GM18951 (cell line): ENCODE data around the gene CCDC86.
"Not testable (repeated sequence)": the region's sequence is repeated elsewhere in the genome, so short reads cannot be mapped to it uniquely, and the experiment has no call there.

ENCODE experiments used
- POLR2A ChIP-seq: IDR thresholded peaks from 4 replicates; pipeline ENCODE4 v1.6.1; 2011; ENCODE audit warnings: mild to moderate bottlenecking; ENCODE audit not compliant: insufficient read length, insufficient read depth; ENCODE audit errors: extremely low read depth
- in situ Hi-C: fragments of 300-500 bp; cut with MboI; formaldehyde crosslinking; loops from one replicate; pipeline ENCODE4 v1.12.0; 2022; ENCODE audit warnings: low sequenced_read_pairs, mixed read lengths, inconsistent platforms; ENCODE audit not compliant: unreplicated experiment

CCDC86 gene

DNA sequence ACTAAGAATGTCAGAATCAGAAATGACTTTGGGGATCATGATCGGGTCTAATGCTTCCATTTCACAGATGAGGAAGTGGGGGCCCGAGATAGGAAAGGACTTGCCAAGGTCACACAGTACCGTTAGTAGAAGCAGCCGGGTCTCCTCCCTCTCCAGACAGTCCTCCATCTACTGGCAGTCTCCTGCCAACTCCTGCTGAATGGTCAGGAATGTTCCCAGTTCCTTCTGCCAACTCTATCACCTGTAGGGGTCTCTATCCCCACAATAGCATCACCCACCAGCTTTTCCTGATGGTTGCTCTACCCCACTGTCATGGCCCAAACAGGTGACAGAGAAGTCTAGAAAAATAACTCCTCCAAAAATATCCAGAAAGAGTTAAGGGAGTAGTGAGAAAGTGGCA is 23.9 kb upstream of the CCDC86 start:
- in situ Hi-C loops = no loop called here
- TF ChIP-seq POLR2A = no peak

GRCh38 chr11:60821827-60822599 is 19.9 kb upstream of the CCDC86 start:
- in situ Hi-C loops = no loop called here
- TF ChIP-seq POLR2A = no peak

GRCh38 chr11:60823745-60824306 is 18.1 kb upstream of the CCDC86 start:
- in situ Hi-C loops = not testable (repeated sequence)

- no peak for TF ChIP-seq POLR2A
- in situ Hi-C loops = no loop called here
These were observed 16.8 kb upstream of the CCDC86 start for GRCh38 chr11:60825118-60825517.

DNA sequence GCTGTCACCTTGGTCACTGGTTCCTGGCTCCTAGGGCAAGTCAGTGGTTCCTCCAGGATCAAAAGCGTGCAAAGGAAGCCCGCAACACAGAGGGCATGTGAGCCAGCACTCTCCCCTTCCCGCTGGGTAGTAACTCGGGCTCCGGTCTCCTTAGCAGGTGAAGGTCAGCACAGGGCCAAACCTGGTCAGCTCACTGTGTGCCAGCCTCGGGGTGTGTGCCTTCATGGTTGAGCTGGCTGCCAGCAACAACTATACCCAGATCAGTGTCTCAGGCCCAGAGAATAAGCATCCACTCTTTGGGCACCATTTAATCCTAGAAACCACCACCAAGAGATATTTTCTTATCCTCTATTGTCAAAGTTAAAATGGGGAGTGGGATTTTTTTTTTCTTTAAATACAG is 16.1 kb upstream of the CCDC86 start:
- in situ Hi-C loops = no loop called here
- TF ChIP-seq POLR2A = no peak

DNA sequence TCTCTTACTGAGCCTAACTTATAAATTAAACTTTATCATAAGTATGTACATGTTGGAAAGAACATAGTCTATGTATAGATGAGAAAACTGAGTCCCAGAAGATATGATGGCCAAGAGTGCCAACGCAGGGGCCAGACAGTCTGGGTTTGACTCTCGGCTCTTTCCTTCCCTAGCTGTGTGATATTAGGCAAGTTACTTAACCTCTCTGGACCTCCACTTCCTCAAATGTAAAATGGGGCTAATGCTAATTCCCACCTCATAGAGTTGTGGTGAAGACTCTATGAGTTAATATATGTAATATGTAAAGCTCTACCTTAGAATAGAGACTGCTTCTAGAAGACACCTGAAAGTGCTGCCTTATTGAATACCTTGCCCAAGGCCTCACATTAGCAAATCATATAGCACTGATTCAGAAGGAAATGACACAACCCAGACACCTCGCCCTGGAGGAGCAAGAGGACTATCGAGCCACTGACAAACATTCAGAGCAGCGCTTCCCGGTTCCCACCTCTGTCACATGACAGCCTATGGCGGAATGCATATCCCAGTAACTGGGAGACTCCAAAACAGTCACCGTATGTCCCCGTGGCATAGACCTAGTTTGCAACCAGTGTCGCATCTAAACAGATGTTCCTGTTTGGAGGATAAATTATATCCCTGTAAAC is 11.3 kb upstream of the CCDC86 start:
- in situ Hi-C loops = loop anchor here (5.0 to 10.0 kb wide), 2 partner anchors 67 to 354 kb away; no protein-coding TSS in a partner anchor
- no peak for TF ChIP-seq POLR2A

DNA sequence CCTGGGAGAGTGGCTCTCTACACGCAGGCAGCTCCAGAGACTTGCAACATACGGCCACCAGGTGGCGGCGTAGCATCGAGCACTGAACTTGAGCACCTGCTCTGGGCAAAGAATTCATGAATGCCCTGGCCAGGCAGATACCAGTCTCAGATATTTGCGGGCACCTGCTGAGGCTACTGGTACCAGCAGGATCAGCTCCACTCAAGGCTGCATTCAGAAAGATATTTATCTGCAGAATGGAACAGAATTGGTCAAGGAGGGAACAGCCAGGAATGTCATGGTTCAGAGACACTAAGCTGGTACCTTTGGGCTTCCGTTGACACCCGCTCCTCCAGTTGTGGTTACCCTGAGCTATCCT is 10.8 kb upstream of the CCDC86 start:
- in situ Hi-C loops = loop anchor here (5.0 to 10.0 kb wide), 2 partner anchors 66 to 354 kb away; no protein-coding TSS in a partner anchor

DNA sequence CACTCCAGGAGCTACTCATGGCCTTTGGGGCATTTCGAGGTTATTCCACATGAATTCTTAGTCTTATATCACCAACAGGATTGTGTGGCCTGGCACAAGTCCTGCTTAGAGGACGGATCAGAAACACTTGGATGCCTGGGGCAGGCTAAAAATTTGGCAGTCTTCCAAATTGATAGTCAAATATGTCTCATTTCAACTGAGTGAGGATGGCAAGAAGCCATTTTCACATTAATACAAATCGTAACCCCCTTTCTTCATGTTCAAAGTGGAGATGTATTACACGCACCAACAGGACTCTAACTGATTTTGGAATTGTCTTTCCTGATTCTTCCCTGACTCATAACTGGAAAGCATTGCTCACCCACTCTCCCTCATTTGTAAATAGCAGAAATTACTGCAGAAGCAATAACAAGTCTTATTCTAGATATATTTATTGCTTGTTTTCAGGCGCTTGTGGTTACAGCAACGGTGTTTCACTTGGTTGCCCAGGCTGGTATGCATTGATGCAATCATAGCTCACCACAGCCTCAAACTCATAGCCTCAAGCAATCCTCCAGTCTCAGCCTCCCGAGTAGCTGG is 10.3 kb upstream of the CCDC86 start:
- no peak for TF ChIP-seq POLR2A
- in situ Hi-C loops = loop anchor here (5.0 to 10.0 kb wide), 2 partner anchors 66 to 353 kb away; no protein-coding TSS in a partner anchor

More for the DNA sequence above, 10.8 kb upstream of the CCDC86 start:
- no peak for TF ChIP-seq POLR2A

- in situ Hi-C loops = loop anchor here (5.0 to 10.0 kb wide), 2 partner anchors 62 to 350 kb away; no protein-coding TSS in a partner anchor
These were observed 7.0 kb upstream of the CCDC86 start for GRCh38 chr11:60834742-60835533.

GRCh38 chr11:60835534-60835846 is 6.4 kb upstream of the CCDC86 start:
- in situ Hi-C loops = loop anchor here (10.0 kb wide), 1 partner anchor 349 kb away; no protein-coding TSS in a partner anchor
- TF ChIP-seq POLR2A = no peak

More at GRCh38 chr11:60834742-60835533, 7.0 kb upstream of the CCDC86 start:
- no peak for TF ChIP-seq POLR2A

GRCh38 chr11:60836866-60837515 is 4.9 kb upstream of the CCDC86 start:
- in situ Hi-C loops = loop anchor here (10.0 kb wide), 1 partner anchor 348 kb away; no protein-coding TSS in a partner anchor
- no peak for TF ChIP-seq POLR2A

DNA sequence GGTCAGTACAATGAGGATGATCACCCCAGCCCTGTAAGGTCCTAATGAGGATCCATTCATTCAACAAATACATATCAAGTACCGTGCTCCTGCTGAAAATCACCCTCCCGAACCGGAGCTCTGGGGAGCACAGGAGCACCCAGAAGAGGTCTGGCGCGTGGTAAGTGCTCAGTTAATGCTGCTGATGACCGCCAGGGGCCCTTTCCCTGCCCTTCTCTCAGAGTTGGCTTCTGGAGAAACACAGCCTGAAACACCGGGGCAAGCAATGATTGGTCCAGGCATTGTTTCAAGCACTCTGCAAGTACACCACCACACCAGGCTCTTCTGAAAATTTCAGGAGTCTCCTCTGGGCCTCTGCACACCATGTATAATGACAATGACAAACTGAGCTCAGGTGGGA is 3.8 kb upstream of the CCDC86 start:
- in situ Hi-C loops = loop anchor here (10.0 kb wide), 1 partner anchor 347 kb away; no protein-coding TSS in a partner anchor
- TF ChIP-seq POLR2A = no peak
